ENCODE data around the gene HDLBP.

DNA sequence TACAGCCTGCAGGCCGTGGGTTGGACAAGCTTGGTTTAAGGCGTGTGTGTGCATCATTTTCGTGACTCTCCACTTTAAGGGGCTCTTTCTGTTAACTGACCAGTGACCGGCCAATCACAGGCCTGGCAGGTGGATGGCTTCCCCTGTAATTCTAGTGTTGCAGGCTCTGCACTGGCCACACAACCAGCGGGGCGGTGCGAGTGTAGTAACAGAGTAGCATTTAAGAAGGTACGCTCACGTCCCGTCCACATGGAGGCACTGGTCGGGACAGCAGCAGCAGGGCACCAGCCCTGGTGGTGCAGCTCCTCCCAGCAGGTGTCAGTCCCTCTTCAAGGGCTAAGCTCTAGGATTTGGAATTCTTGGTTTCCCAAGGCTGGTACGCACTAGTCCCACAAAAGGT is 135.0 kb downstream of the HDLBP start:
- TF ChIP-seq CTCF (IDR thresholded peaks at IDR 0.05 in 4 of 5, conservative IDR thresholded peaks at IDR 0.05 in 1 of 5), result no peak
- no peak for TF ChIP-seq POLR2A (IDR thresholded peaks at IDR 0.05)

Data from gastrocnemius medialis (tissue), 4 donors.